GM12878 (cell line): ENCODE measurements around the gene CD300H.
"Not testable (repeated sequence)": the region's sequence is repeated elsewhere in the genome, so short reads cannot be mapped to it uniquely, and the experiment has no call there.

ENCODE experiments used
- CREM ChIP-seq: IDR thresholded peaks from 2 replicates; pipeline ENCODE4 v1.6.1; 2014; ENCODE audit warnings: antibody characterized with exemption, low read depth
- JUND ChIP-seq: IDR thresholded peaks from 2 replicates; pipeline ENCODE4 v1.6.1; 2012; ENCODE audit warnings: low read depth, mild to moderate bottlenecking, low read length, improper control_type of control experiment, moderate library complexity
- MYC ChIP-seq: IDR thresholded peaks from 2 replicates; pipeline ENCODE4 v1.6.1; 2011; ENCODE audit warnings: mild to moderate bottlenecking, low read length, moderate library complexity, inconsistent platforms; ENCODE audit not compliant: insufficient read depth, insufficient replicate concordance, insufficient read length, severe bottlenecking
- NFYB ChIP-seq: IDR thresholded peaks from 2 replicates; pipeline ENCODE4 v1.6.1; 2011; ENCODE audit warnings: low read depth, mild to moderate bottlenecking, low read length, improper control_type of control experiment, moderate library complexity; ENCODE audit not compliant: insufficient read depth
- POLR2A ChIP-seq: IDR thresholded peaks from 2 replicates; pipeline ENCODE4 v1.6.1; 2011; ENCODE audit warnings: low read depth, mild to moderate bottlenecking, low read length
- POLR2AphosphoS5 ChIP-seq: IDR thresholded peaks from 2 replicates; pipeline ENCODE4 v1.6.1; 2011; ENCODE audit warnings: mild to moderate bottlenecking, low read length, inconsistent platforms
- SP1 ChIP-seq: IDR thresholded peaks from one replicate; pipeline ENCODE4 v1.6.1; 2011; ENCODE audit warnings: low read depth, low read length
- YY1 ChIP-seq: IDR thresholded peaks from 2 replicates; pipeline ENCODE4 v1.6.1; 2011; ENCODE audit warnings: low read depth, mild to moderate bottlenecking, low read length
- ZBED1 ChIP-seq: IDR thresholded peaks from 2 replicates; pipeline ENCODE4 v1.6.1; 2016; ENCODE audit warnings: borderline replicate concordance
- TF ChIP-seq, protein P1 (sequence below): fragments of 450-650 bp; IDR thresholded peaks from 2 replicates; pipeline ENCODE4 v1.6.1; 2017; ENCODE audit warnings: mild to moderate bottlenecking, moderate library complexity
- TF ChIP-seq, protein P2 (sequence below), 3 experiments: IDR thresholded peaks in 2 of 3; conservative IDR thresholded peaks in 1 of 3; 2 replicates each; pipeline ENCODE4 v1.5.1; 2011; ENCODE audit warnings: low read depth in 3 of 3, low read length in 3 of 3, mild to moderate bottlenecking in 3 of 3, control low read depth in 2 of 3, moderate library complexity in 2 of 3, inconsistent platforms in 1 of 3, mixed read lengths in 1 of 3; ENCODE audit not compliant: control insufficient read depth in 2 of 3, insufficient read depth in 1 of 3; ENCODE audit errors: extremely low read depth in 1 of 3
- TF ChIP-seq, protein P3 (sequence below): fragments of 450-650 bp; IDR thresholded peaks from 2 replicates; pipeline ENCODE4 v1.6.1; 2017; ENCODE audit warnings: mild to moderate bottlenecking, moderate library complexity
- TF ChIP-seq, protein P4 (sequence below): IDR thresholded peaks from 2 replicates; pipeline ENCODE4 v1.6.1; 2011; ENCODE audit warnings: low read depth, low read length, improper control_type of control experiment, borderline replicate concordance

DNA sequence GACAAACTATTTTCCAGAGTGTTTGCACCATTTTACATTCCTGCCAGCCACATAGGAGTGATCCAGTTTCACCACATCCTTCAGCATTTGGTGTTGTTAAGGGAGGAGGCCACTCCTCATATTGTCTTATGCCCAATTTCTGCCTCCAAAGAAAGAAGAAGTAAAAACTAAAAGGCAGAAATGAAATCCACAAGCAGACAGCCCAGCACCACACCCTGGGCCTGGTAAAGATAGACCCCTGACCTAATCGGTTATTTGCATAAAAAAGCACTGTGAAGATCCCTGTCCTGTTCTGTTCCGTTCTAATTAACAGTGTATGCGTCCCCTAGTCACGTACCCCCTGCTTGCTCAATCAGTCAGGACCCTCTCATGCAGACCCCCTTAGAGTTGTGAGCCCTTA, 8.9 kb downstream of the CD300H start:
- TF ChIP-seq, protein P1, sequence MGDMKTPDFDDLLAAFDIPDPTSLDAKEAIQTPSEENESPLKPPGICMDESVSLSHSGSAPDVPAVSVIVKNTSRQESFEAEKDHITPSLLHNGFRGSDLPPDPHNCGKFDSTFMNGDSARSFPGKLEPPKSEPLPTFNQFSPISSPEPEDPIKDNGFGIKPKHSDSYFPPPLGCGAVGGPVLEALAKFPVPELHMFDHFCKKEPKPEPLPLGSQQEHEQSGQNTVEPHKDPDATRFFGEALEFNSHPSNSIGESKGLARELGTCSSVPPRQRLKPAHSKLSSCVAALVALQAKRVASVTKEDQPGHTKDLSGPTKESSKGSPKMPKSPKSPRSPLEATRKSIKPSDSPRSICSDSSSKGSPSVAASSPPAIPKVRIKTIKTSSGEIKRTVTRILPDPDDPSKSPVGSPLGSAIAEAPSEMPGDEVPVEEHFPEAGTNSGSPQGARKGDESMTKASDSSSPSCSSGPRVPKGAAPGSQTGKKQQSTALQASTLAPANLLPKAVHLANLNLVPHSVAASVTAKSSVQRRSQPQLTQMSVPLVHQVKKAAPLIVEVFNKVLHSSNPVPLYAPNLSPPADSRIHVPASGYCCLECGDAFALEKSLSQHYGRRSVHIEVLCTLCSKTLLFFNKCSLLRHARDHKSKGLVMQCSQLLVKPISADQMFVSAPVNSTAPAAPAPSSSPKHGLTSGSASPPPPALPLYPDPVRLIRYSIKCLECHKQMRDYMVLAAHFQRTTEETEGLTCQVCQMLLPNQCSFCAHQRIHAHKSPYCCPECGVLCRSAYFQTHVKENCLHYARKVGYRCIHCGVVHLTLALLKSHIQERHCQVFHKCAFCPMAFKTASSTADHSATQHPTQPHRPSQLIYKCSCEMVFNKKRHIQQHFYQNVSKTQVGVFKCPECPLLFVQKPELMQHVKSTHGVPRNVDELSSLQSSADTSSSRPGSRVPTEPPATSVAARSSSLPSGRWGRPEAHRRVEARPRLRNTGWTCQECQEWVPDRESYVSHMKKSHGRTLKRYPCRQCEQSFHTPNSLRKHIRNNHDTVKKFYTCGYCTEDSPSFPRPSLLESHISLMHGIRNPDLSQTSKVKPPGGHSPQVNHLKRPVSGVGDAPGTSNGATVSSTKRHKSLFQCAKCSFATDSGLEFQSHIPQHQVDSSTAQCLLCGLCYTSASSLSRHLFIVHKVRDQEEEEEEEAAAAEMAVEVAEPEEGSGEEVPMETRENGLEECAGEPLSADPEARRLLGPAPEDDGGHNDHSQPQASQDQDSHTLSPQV: not testable (repeated sequence)
- TF ChIP-seq, protein P2, sequence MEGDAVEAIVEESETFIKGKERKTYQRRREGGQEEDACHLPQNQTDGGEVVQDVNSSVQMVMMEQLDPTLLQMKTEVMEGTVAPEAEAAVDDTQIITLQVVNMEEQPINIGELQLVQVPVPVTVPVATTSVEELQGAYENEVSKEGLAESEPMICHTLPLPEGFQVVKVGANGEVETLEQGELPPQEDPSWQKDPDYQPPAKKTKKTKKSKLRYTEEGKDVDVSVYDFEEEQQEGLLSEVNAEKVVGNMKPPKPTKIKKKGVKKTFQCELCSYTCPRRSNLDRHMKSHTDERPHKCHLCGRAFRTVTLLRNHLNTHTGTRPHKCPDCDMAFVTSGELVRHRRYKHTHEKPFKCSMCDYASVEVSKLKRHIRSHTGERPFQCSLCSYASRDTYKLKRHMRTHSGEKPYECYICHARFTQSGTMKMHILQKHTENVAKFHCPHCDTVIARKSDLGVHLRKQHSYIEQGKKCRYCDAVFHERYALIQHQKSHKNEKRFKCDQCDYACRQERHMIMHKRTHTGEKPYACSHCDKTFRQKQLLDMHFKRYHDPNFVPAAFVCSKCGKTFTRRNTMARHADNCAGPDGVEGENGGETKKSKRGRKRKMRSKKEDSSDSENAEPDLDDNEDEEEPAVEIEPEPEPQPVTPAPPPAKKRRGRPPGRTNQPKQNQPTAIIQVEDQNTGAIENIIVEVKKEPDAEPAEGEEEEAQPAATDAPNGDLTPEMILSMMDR (IDR thresholded peaks at IDR 0.05 in 2 of 3, conservative IDR thresholded peaks at IDR 0.05 in 1 of 3; ENCODE audit: control insufficient read depth in 2 of 3, extremely low read depth in 1 of 3, insufficient read depth in 1 of 3, low read depth in 3 of 3, low read length in 3 of 3): not testable (repeated sequence)
- not testable (repeated sequence) for TF ChIP-seq POLR2A, POLR2AphosphoS5, YY1, ZBED1, JUND, NFYB, SP1, CREM, MYC
- TF ChIP-seq, protein P3, sequence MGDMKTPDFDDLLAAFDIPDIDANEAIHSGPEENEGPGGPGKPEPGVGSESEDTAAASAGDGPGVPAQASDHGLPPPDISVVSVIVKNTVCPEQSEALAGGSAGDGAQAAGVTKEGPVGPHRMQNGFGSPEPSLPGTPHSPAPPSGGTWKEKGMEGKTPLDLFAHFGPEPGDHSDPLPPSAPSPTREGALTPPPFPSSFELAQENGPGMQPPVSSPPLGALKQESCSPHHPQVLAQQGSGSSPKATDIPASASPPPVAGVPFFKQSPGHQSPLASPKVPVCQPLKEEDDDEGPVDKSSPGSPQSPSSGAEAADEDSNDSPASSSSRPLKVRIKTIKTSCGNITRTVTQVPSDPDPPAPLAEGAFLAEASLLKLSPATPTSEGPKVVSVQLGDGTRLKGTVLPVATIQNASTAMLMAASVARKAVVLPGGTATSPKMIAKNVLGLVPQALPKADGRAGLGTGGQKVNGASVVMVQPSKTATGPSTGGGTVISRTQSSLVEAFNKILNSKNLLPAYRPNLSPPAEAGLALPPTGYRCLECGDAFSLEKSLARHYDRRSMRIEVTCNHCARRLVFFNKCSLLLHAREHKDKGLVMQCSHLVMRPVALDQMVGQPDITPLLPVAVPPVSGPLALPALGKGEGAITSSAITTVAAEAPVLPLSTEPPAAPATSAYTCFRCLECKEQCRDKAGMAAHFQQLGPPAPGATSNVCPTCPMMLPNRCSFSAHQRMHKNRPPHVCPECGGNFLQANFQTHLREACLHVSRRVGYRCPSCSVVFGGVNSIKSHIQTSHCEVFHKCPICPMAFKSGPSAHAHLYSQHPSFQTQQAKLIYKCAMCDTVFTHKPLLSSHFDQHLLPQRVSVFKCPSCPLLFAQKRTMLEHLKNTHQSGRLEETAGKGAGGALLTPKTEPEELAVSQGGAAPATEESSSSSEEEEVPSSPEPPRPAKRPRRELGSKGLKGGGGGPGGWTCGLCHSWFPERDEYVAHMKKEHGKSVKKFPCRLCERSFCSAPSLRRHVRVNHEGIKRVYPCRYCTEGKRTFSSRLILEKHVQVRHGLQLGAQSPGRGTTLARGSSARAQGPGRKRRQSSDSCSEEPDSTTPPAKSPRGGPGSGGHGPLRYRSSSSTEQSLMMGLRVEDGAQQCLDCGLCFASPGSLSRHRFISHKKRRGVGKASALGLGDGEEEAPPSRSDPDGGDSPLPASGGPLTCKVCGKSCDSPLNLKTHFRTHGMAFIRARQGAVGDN: not testable (repeated sequence)
- TF ChIP-seq, protein P4, sequence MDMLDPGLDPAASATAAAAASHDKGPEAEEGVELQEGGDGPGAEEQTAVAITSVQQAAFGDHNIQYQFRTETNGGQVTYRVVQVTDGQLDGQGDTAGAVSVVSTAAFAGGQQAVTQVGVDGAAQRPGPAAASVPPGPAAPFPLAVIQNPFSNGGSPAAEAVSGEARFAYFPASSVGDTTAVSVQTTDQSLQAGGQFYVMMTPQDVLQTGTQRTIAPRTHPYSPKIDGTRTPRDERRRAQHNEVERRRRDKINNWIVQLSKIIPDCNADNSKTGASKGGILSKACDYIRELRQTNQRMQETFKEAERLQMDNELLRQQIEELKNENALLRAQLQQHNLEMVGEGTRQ: not testable (repeated sequence)
